ENCODE results near the gene EFTUD2. TPM values are rescaled to one million over a fixed set of nuclear protein-coding genes. Genes with fewer than 3 reads are reported as not detected.

Gene EFTUD2
- total and polyA plus RNA-seq, 9 of the 15 experiments (the other 6 are each of a cell fraction or from before 2014, with no cell fraction given): 65.8 to 362 (median 218) TPM

GRCh38 chr17:44906763-44907728 lies 7.8 kb upstream of the EFTUD2 start (continued):
- no peak for TF ChIP-seq ZNF512 (tag; IDR thresholded peaks at IDR 0.05)
- no peak for TF ChIP-seq ZNF318 (IDR thresholded peaks at IDR 0.05; ENCODE audit: borderline replicate concordance in 1 of 2, low read depth in 1 of 2)
- 0 out of 2 replicates have a peak, but pooled peaks have one; percentile 31 for TF ChIP-seq SP1 (CRISPR knock-in tag; IDR thresholded peaks at IDR 0.05)
- no peak for TF ChIP-seq ZC3H8 (IDR thresholded peaks at IDR 0.05)
- TF ChIP-seq FOXJ2 (tag; IDR thresholded peaks at IDR 0.05): no peak
- TF ChIP-seq MYC (IDR thresholded peaks at IDR 0.05; ENCODE audit: low read depth, low read length): peak; percentile 43; the same call in 1 of the 2 replicates
- no peak for TF ChIP-seq MYC (CRISPR knock-in tag; IDR thresholded peaks at IDR 0.05; ENCODE audit: borderline replicate concordance, low read depth)
- no peak for TF ChIP-seq ZNF436 (CRISPR knock-in tag; IDR thresholded peaks at IDR 0.05)
- TF ChIP-seq BMI1 (IDR thresholded peaks at IDR 0.05; ENCODE audit: low read length): no peak
- peak; percentile 77 for TF ChIP-seq TEAD4 (IDR thresholded peaks at IDR 0.05; ENCODE audit: low read length)
- TF ChIP-seq TEAD4 (CRISPR knock-in tag; IDR thresholded peaks at IDR 0.05; ENCODE audit: borderline replicate concordance): no peak
- TF ChIP-seq CHD2 (IDR thresholded peaks at IDR 0.05; ENCODE audit: low read depth, low read length): no peak
- no peak for TF ChIP-seq CBX3 (IDR thresholded peaks at IDR 0.05; ENCODE audit: borderline replicate concordance in 1 of 2, low read length in 2 of 2)
- TF ChIP-seq CXXC5 (CRISPR knock-in tag; IDR thresholded peaks at IDR 0.05): peak; percentile 88
- no peak for TF ChIP-seq BCL6 (CRISPR knock-in tag; IDR thresholded peaks at IDR 0.05)
- no peak for TF ChIP-seq E2F1 (CRISPR knock-in tag; IDR thresholded peaks at IDR 0.05)
- no peak for TF ChIP-seq ZNF316 (IDR thresholded peaks at IDR 0.05)
- peak; percentile 2; the same call in 1 of the 2 replicates for TF ChIP-seq ZFX (CRISPR knock-in tag; IDR thresholded peaks at IDR 0.05)

Measured in K562 (cell line).